ENCODE measurements around the gene RGS9BP.
"Not testable (repeated sequence)": the region's sequence is repeated elsewhere in the genome, so short reads cannot be mapped to it uniquely, and the experiment has no call there.

DNA sequence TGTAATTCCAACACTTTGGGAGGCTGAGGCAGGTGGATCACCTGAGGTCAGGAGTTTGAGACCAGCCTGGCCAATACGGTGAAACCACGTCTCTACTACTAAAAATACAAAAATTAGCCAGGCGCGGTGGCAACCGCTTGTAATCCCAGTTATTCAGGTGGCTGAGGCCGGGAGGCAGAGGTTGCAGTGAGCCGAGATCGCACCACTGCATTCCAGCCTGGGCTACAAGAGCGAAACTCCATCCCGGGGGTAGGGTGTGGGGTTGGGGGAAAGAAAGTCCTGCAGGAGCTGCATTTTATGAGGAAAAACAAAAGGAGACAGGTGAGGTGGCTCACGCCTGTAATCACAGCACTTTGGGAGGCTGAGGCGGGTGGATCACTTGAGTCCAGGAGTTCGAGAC is 23.3 kb upstream of the RGS9BP start:
- TF ChIP-seq, protein P1, sequence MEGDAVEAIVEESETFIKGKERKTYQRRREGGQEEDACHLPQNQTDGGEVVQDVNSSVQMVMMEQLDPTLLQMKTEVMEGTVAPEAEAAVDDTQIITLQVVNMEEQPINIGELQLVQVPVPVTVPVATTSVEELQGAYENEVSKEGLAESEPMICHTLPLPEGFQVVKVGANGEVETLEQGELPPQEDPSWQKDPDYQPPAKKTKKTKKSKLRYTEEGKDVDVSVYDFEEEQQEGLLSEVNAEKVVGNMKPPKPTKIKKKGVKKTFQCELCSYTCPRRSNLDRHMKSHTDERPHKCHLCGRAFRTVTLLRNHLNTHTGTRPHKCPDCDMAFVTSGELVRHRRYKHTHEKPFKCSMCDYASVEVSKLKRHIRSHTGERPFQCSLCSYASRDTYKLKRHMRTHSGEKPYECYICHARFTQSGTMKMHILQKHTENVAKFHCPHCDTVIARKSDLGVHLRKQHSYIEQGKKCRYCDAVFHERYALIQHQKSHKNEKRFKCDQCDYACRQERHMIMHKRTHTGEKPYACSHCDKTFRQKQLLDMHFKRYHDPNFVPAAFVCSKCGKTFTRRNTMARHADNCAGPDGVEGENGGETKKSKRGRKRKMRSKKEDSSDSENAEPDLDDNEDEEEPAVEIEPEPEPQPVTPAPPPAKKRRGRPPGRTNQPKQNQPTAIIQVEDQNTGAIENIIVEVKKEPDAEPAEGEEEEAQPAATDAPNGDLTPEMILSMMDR (conservative IDR thresholded peaks at IDR 0.05; ENCODE audit: low read length), result not testable (repeated sequence)
- not testable (repeated sequence) for TF ChIP-seq EZH2phosphoT487 (IDR thresholded peaks at IDR 0.05; ENCODE audit: borderline replicate concordance, low read depth, low read length)

Measured in OCI-LY7 (cell line).